Neural cell (in vitro differentiated cells): Measurements from ENCODE around the gene C11orf65. TPM values are rescaled to one million over a fixed set of nuclear protein-coding genes. Genes with fewer than 3 reads are reported as not detected.

ENCODE experiments used
- H2AFZ ChIP-seq: fragments of 200-600, 300-800 bp; sonication (generic), shearing (Covaris generic); 2 replicates; pipeline ENCODE4 v1.6.0; 2014; ENCODE audit warnings: low read depth, mild to moderate bottlenecking, antibody characterized with exemption, low read length, moderate library complexity
- H3F3A ChIP-seq: fragments of 200-600 bp; shearing (Covaris generic); 2 replicates; pipeline ENCODE4 v1.6.1; 2016; ENCODE audit warnings: mild to moderate bottlenecking, moderate library complexity, mixed read lengths, antibody characterized with exemption, low read length; ENCODE audit not compliant: insufficient read depth, poor library complexity, severe bottlenecking
- H3K27ac ChIP-seq: fragments of 200-600, 300-800 bp; sonication (generic), shearing (Covaris generic); 2 replicates; pipeline ENCODE4 v1.5.1; 2014; ENCODE audit warnings: mild to moderate bottlenecking, low read length, moderate library complexity
- H3K27me3 ChIP-seq: fragments of 300-800, 200-600 bp; sonication (generic), shearing (Covaris generic); 2 replicates; pipeline ENCODE4 v1.6.0; 2014; ENCODE audit warnings: mild to moderate bottlenecking, low read depth, low read length, moderate library complexity; ENCODE audit not compliant: insufficient read depth
- H3K36me3 ChIP-seq: fragments of 300-800, 200-600 bp; sonication (generic), shearing (Covaris generic); 2 replicates; pipeline ENCODE4 v1.5.1; 2014; ENCODE audit warnings: mild to moderate bottlenecking, antibody characterized with exemption, low read length, moderate library complexity; ENCODE audit not compliant: insufficient read depth
- H3K4me2 ChIP-seq: fragments of 300-800, 200-600 bp; sonication (generic), shearing (Covaris generic); 2 replicates; pipeline ENCODE4 v1.6.0; 2014; ENCODE audit warnings: mild to moderate bottlenecking, low read length
- H3K4me3 ChIP-seq: fragments of 300-800, 200-600 bp; sonication (generic), shearing (Covaris generic); 2 replicates; pipeline ENCODE4 v1.5.1; 2014; ENCODE audit warnings: mild to moderate bottlenecking, low read length, moderate library complexity
- H3K79me2 ChIP-seq: fragments of 200-600 bp; shearing (Covaris generic); replicated peaks from 2 replicates; pipeline ENCODE4 v1.6.0; 2014; ENCODE audit warnings: mild to moderate bottlenecking, low read length, moderate library complexity; ENCODE audit not compliant: insufficient read depth
- H3K9ac ChIP-seq: fragments of 300-800, 200-600 bp; sonication (generic), shearing (Covaris generic); 2 replicates; pipeline ENCODE4 v1.6.1; 2016; ENCODE audit warnings: mild to moderate bottlenecking, low read length, mixed read lengths
- H3K9me2 ChIP-seq: fragments of 200-600 bp; shearing (Covaris generic); 2 replicates; pipeline ENCODE4 v1.6.1; 2016; ENCODE audit warnings: mild to moderate bottlenecking, low read length, mixed read lengths; ENCODE audit not compliant: insufficient read depth
- H3K9me3 ChIP-seq: fragments of 200-600, 300-800 bp; sonication (generic), shearing (Covaris generic); 2 replicates; pipeline ENCODE4 v1.6.1; 2016; ENCODE audit warnings: mild to moderate bottlenecking, mixed run types, low read length, moderate library complexity, mixed read lengths
- H4K20me1 ChIP-seq: fragments of 200-600 bp; shearing (Covaris generic); 2 replicates; pipeline ENCODE4 v1.6.1; 2016; ENCODE audit warnings: mild to moderate bottlenecking, mixed run types; ENCODE audit not compliant: insufficient read depth
- CTCF ChIP-seq: fragments of 450-650 bp; IDR thresholded peaks from 2 replicates; pipeline ENCODE4 v1.5.1; 2014; ENCODE audit warnings: antibody characterized with exemption, mild to moderate bottlenecking, moderate library complexity; ENCODE audit not compliant: poor library complexity, severe bottlenecking
- EP300 ChIP-seq: fragments of 450-650 bp; conservative IDR thresholded peaks from 2 replicates; pipeline ENCODE4 v1.6.1; 2014; ENCODE audit warnings: antibody characterized with exemption, mild to moderate bottlenecking, moderate library complexity; ENCODE audit not compliant: poor library complexity, severe bottlenecking
- EZH2 ChIP-seq: fragments of 200-600, 300-800 bp; shearing (Covaris generic), sonication (generic); IDR thresholded peaks from 2 replicates; pipeline ENCODE4 v1.6.1; 2014; ENCODE audit warnings: antibody characterized with exemption, low read length, borderline replicate concordance, mild to moderate bottlenecking; ENCODE audit not compliant: insufficient read depth, poor library complexity, severe bottlenecking
- MXI1 ChIP-seq: fragments of 450-650 bp; conservative IDR thresholded peaks from 2 replicates; pipeline ENCODE4 v1.6.1; 2014; ENCODE audit warnings: antibody characterized with exemption, mild to moderate bottlenecking; ENCODE audit not compliant: poor library complexity, severe bottlenecking
- POLR2AphosphoS5 ChIP-seq: IDR thresholded peaks from 2 replicates; pipeline ENCODE4 v1.6.1; 2012
- RAD21 ChIP-seq: fragments of 450-650 bp; conservative IDR thresholded peaks from 2 replicates; pipeline ENCODE4 v1.6.1; 2014; ENCODE audit warnings: antibody characterized with exemption, mild to moderate bottlenecking, moderate library complexity
- SMC3 ChIP-seq: fragments of 450-650 bp; conservative IDR thresholded peaks from 2 replicates; pipeline ENCODE4 v1.6.1; 2014; ENCODE audit warnings: antibody characterized with exemption, mild to moderate bottlenecking, moderate library complexity; ENCODE audit not compliant: poor library complexity
- TAF1 ChIP-seq: IDR thresholded peaks from 2 replicates; pipeline ENCODE4 v1.6.1; 2012; ENCODE audit warnings: low read depth
- polyA plus RNA-seq: library from polyadenylated mRNA; depleted of rRNA; stranded (reverse); fragments of >200 nt; gene quantifications from 2 replicates; pipeline ENCODE4 v1.2.3, GENCODE V29; 2014
- TF ChIP-seq, protein P1 (sequence below): IDR thresholded peaks from 2 replicates; pipeline ENCODE4 v1.6.1; 2012; ENCODE audit warnings: borderline replicate concordance

Gene C11orf65
- polyA plus RNA-seq, 1 donor from 2014 or later = 1.1 TPM

- Histone ChIP-seq H3K27me3 (no peaks in the 10 kb centered on the region), H3K9me3 (no peaks in the 10 kb centered on the region), H3K9me2 (no peaks in the 10 kb centered on the region), H4K20me1 (no peaks in the 10 kb centered on the region), H3K79me2 (no peaks in the 10 kb centered on the region), H3K4me2 (no peak overlapping the region), H3K27ac (no peak overlapping the region), H3F3A (no peaks in the 10 kb centered on the region), H3K9ac (no peak overlapping the region), H3K36me3 (peaks cover 7% of the 10 kb centered on the region), H2AFZ (no peak overlapping the region), H3K4me3 (no peak overlapping the region)
- TF ChIP-seq RAD21 (no peak), CTCF (no peak), EZH2 (no peak), TAF1 (no peak), EP300 (no peak)
- TF ChIP-seq, protein P1, sequence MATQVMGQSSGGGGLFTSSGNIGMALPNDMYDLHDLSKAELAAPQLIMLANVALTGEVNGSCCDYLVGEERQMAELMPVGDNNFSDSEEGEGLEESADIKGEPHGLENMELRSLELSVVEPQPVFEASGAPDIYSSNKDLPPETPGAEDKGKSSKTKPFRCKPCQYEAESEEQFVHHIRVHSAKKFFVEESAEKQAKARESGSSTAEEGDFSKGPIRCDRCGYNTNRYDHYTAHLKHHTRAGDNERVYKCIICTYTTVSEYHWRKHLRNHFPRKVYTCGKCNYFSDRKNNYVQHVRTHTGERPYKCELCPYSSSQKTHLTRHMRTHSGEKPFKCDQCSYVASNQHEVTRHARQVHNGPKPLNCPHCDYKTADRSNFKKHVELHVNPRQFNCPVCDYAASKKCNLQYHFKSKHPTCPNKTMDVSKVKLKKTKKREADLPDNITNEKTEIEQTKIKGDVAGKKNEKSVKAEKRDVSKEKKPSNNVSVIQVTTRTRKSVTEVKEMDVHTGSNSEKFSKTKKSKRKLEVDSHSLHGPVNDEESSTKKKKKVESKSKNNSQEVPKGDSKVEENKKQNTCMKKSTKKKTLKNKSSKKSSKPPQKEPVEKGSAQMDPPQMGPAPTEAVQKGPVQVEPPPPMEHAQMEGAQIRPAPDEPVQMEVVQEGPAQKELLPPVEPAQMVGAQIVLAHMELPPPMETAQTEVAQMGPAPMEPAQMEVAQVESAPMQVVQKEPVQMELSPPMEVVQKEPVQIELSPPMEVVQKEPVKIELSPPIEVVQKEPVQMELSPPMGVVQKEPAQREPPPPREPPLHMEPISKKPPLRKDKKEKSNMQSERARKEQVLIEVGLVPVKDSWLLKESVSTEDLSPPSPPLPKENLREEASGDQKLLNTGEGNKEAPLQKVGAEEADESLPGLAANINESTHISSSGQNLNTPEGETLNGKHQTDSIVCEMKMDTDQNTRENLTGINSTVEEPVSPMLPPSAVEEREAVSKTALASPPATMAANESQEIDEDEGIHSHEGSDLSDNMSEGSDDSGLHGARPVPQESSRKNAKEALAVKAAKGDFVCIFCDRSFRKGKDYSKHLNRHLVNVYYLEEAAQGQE = no peak
Measured at GRCh38 chr11:108343714-108344113, 123.6 kb downstream of the C11orf65 start.

- TF ChIP-seq POLR2AphosphoS5 (no peak), EZH2 (no peak), EP300 (no peak), MXI1 (no peak), SMC3 (no peak), RAD21 (no peak)
- TF ChIP-seq, protein P1 = no peak
- no peaks in the 10 kb centered on the region for H3K27me3 ChIP-seq
- H2AFZ ChIP-seq = no peak overlapping the region
- H3F3A ChIP-seq = no peaks in the 10 kb centered on the region
- no peaks in the 10 kb centered on the region for H3K9me2 ChIP-seq
- no peaks in the 10 kb centered on the region for H4K20me1 ChIP-seq
- H3K4me2 ChIP-seq = no peak overlapping the region
- H3K4me3 ChIP-seq = no peak overlapping the region
- H3K9ac ChIP-seq = no peak overlapping the region
- H3K27ac ChIP-seq = no peak overlapping the region
- no peaks in the 10 kb centered on the region for H3K36me3 ChIP-seq
- H3K9me3 ChIP-seq = no peaks in the 10 kb centered on the region
- H3K79me2 ChIP-seq = no peaks in the 10 kb centered on the region
Measured at GRCh38 chr11:108341654-108342053, 125.7 kb downstream of the C11orf65 start.
